NCI-H460 (cell line): ENCODE results near the gene PTPRT. TPM values are rescaled to one million over a fixed set of nuclear protein-coding genes. Genes with fewer than 3 reads are reported as not detected.
"Not testable (repeated sequence)": the region's sequence is repeated elsewhere in the genome, so short reads cannot be mapped to it uniquely, and the experiment has no call there.

Experiments used
- DNase-seq: peaks from one replicate; pipeline ENCODE4 v3.0.0-alpha.2; 2016; ENCODE audit warnings: low read depth; ENCODE audit errors: extremely low read depth
- total RNA-seq: library from RNA; depleted of rRNA; stranded (reverse); fragments of >200 nt; shearing (Covaris generic); gene quantifications from 2 replicates; pipeline ENCODE4 v1.2.3, GENCODE V29; 2014

The PTPRT gene
- total RNA-seq, 1 experiment from 2014 or later = not detected

GRCh38 chr20:42938441-42939205, 251.1 kb downstream of the PTPRT start:
- DNase-seq = no peak

GRCh38 chr20:42936482-42936881, 253.2 kb downstream of the PTPRT start:
- DNase-seq = no peak

GRCh38 chr20:42924215-42924614, 265.5 kb downstream of the PTPRT start:
- no peak for DNase-seq

GRCh38 chr20:42923348-42923918, 266.3 kb downstream of the PTPRT start:
- no peak for DNase-seq

GRCh38 chr20:42920776-42921175, 268.9 kb downstream of the PTPRT start:
- no peak for DNase-seq

- no peak for DNase-seq
These were observed 270.4 kb downstream of the PTPRT start for GRCh38 chr20:42919316-42919715.

GRCh38 chr20:42915081-42915480, 274.6 kb downstream of the PTPRT start:
- DNase-seq = no peak

- DNase-seq = no peak
These were observed 275.4 kb downstream of the PTPRT start for GRCh38 chr20:42914302-42914701.

GRCh38 chr20:42910808-42911207, 278.9 kb downstream of the PTPRT start:
- not testable (repeated sequence) for DNase-seq

- no peak for DNase-seq
These were observed 282.0 kb downstream of the PTPRT start for GRCh38 chr20:42907730-42908129.

- no peak for DNase-seq
These were observed 283.6 kb downstream of the PTPRT start for GRCh38 chr20:42906120-42906519.

- no peak for DNase-seq
These were observed 287.2 kb downstream of the PTPRT start for GRCh38 chr20:42902509-42902908.

GRCh38 chr20:42901689-42902440, 287.8 kb downstream of the PTPRT start:
- no peak for DNase-seq

- not testable (repeated sequence) for DNase-seq
These were observed 288.9 kb downstream of the PTPRT start for GRCh38 chr20:42900764-42901163.

GRCh38 chr20:42895020-42895419, 294.7 kb downstream of the PTPRT start:
- no peak for DNase-seq

- DNase-seq = no peak
These were observed 295.2 kb downstream of the PTPRT start for GRCh38 chr20:42894483-42894882.

GRCh38 chr20:42889517-42889916, 300.2 kb downstream of the PTPRT start:
- DNase-seq = no peak

GRCh38 chr20:42887281-42887680, 302.4 kb downstream of the PTPRT start:
- DNase-seq = no peak

- no peak for DNase-seq
These were observed 302.9 kb downstream of the PTPRT start for GRCh38 chr20:42886801-42887200.

GRCh38 chr20:42886046-42886445, 303.7 kb downstream of the PTPRT start:
- no peak for DNase-seq

GRCh38 chr20:42875581-42875980, 314.1 kb downstream of the PTPRT start:
- DNase-seq = no peak

- no peak for DNase-seq
These were observed 316.4 kb downstream of the PTPRT start for GRCh38 chr20:42873259-42873658.
